ENCODE measurements around the gene IL17RB.

The IL17RB gene

GRCh38 chr3:53890726-53891475 lies 44.5 kb downstream of the IL17RB start:
- peaks cover 7% of the 10 kb centered on the region for H4K20me1 ChIP-seq (ENCODE audit: insufficient read depth, low read length, poor library complexity, severe bottlenecking)
- H3K4me3 ChIP-seq (ENCODE audit: low read length, poor library complexity, severe bottlenecking): peak overlapping the region; percentile 82
- no peaks in the 10 kb centered on the region; the same call in 1 of the 2 replicates for H3K36me3 ChIP-seq (ENCODE audit: insufficient read depth, low read length)
- H3K4me2 ChIP-seq (ENCODE audit: low read depth, low read length, poor library complexity, severe bottlenecking): peak overlapping the region; percentile 71
- H3K4me1 ChIP-seq (ENCODE audit: insufficient read depth, low read length, poor library complexity, severe bottlenecking): peaks cover 19% of the 10 kb centered on the region
- H2AFZ ChIP-seq (ENCODE audit: low read length): peak overlapping the region; percentile 79
- peaks cover 13% of the 10 kb centered on the region; the same call in 1 of the 2 replicates for H3K79me2 ChIP-seq (ENCODE audit: insufficient read depth, low read length)
- H3K9me2 ChIP-seq (replicated peaks; ENCODE audit: low read depth, low read length): no peaks in the 10 kb centered on the region
- H3K27me3 ChIP-seq (ENCODE audit: insufficient read depth, low read length, poor library complexity, severe bottlenecking): peaks cover 44% of the 10 kb centered on the region
- no peaks in the 10 kb centered on the region for H3F3A ChIP-seq (ENCODE audit: low read depth)
- TF ChIP-seq EZH2phosphoT487 (IDR thresholded peaks at IDR 0.05; ENCODE audit: borderline replicate concordance): no peak
- no peak for TF ChIP-seq CTCF (conservative IDR thresholded peaks at IDR 0.05; ENCODE audit: low read length)
- H3K9ac ChIP-seq (ENCODE audit: low read depth, low read length, poor library complexity, severe bottlenecking): peak overlapping the region; percentile 83
- H3K9me3 ChIP-seq (ENCODE audit: insufficient read depth, low read depth, low read length): no peaks in the 10 kb centered on the region

GRCh38 chr3:53891497-53892285 lies 45.3 kb downstream of the IL17RB start, which contains the start of gene SELENOK:
TSS of gene SELENOK (minus strand) at chr3:53891859.
- no peaks in the 10 kb centered on the region for H3K9me2 ChIP-seq (replicated peaks; ENCODE audit: low read depth, low read length)
- H3K9me3 ChIP-seq (ENCODE audit: insufficient read depth, low read depth, low read length): no peaks in the 10 kb centered on the region
- H4K20me1 ChIP-seq (ENCODE audit: insufficient read depth, low read length, poor library complexity, severe bottlenecking): peaks cover 7% of the 10 kb centered on the region
- H3K4me3 ChIP-seq (ENCODE audit: low read length, poor library complexity, severe bottlenecking): peak within 1 kb of the TSS; percentile 82
- H3K36me3 ChIP-seq (ENCODE audit: insufficient read depth, low read length): no peaks in the 10 kb centered on the region
- peaks cover 18% of the 10 kb centered on the region for H3K4me1 ChIP-seq (ENCODE audit: insufficient read depth, low read length, poor library complexity, severe bottlenecking)
- H3K9ac ChIP-seq (ENCODE audit: low read depth, low read length, poor library complexity, severe bottlenecking): peak within 1 kb of the TSS; percentile 83
- no peaks in the 10 kb centered on the region for H3F3A ChIP-seq (ENCODE audit: low read depth)
- TF ChIP-seq EZH2phosphoT487 (IDR thresholded peaks at IDR 0.05; ENCODE audit: borderline replicate concordance) (no peak), CTCF (conservative IDR thresholded peaks at IDR 0.05; ENCODE audit: low read length) (no peak)
- H2AFZ ChIP-seq (ENCODE audit: low read length): peak within 1 kb of the TSS; percentile 79
- H3K27me3 ChIP-seq (ENCODE audit: insufficient read depth, low read length, poor library complexity, severe bottlenecking): peaks cover 49% of the 10 kb centered on the region
- peaks cover 13% of the 10 kb centered on the region; the same call in 1 of the 2 replicates for H3K79me2 ChIP-seq (ENCODE audit: insufficient read depth, low read length)
- H3K4me2 ChIP-seq (ENCODE audit: low read depth, low read length, poor library complexity, severe bottlenecking): peak within 1 kb of the TSS; percentile 73

GRCh38 chr3:53892286-53892637 lies 45.9 kb downstream of the IL17RB start:
- Histone ChIP-seq H3K4me2 (ENCODE audit: low read depth, low read length, poor library complexity, severe bottlenecking) (peak overlapping the region; percentile 73), H2AFZ (ENCODE audit: low read length) (peak overlapping the region; percentile 36), H3K4me3 (ENCODE audit: low read length, poor library complexity, severe bottlenecking) (peak overlapping the region; percentile 82), H3K27me3 (ENCODE audit: insufficient read depth, low read length, poor library complexity, severe bottlenecking) (peaks cover 54% of the 10 kb centered on the region), H3K9ac (ENCODE audit: low read depth, low read length, poor library complexity, severe bottlenecking) (peak overlapping the region; percentile 53), H3K4me1 (ENCODE audit: insufficient read depth, low read length, poor library complexity, severe bottlenecking) (peaks cover 13% of the 10 kb centered on the region), H4K20me1 (ENCODE audit: insufficient read depth, low read length, poor library complexity, severe bottlenecking) (peaks cover 4% of the 10 kb centered on the region), H3K9me3 (ENCODE audit: insufficient read depth, low read depth, low read length) (no peaks in the 10 kb centered on the region), H3K9me2 (replicated peaks; ENCODE audit: low read depth, low read length) (no peaks in the 10 kb centered on the region), H3K36me3 (ENCODE audit: insufficient read depth, low read length) (no peaks in the 10 kb centered on the region), H3F3A (ENCODE audit: low read depth) (no peaks in the 10 kb centered on the region), H3K79me2 (ENCODE audit: insufficient read depth, low read length) (peaks cover 13% of the 10 kb centered on the region; the same call in 1 of the 2 replicates)
- TF ChIP-seq EZH2phosphoT487 (IDR thresholded peaks at IDR 0.05; ENCODE audit: borderline replicate concordance) (no peak), CTCF (conservative IDR thresholded peaks at IDR 0.05; ENCODE audit: low read length) (no peak)
